Measurements from ENCODE around the gene BCL2L13. TPM values are rescaled to one million over a fixed set of nuclear protein-coding genes. Genes with fewer than 3 reads are reported as not detected.

The BCL2L13 gene
- polyA plus RNA-seq, 3 donors, result 20.2 to 67.8 (median 53.0) TPM

DNA sequence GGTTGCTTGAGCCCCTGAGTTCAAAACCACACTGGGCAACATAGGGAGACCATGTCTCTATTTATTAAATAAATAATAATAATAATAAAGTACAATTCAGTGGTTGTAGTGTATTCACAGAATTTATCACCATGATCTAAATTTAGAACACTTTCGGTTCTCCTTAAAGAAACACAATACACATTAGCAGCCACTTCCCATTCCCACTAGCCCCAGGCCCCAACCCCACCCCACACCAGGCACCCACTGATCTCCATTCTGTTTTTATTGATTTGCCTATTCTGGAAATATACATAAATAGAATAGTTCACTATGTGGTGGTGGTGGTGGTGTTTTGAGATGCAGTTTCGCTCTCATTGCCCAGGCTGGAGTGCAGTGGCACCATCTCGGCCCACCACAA is 45.7 kb downstream of the BCL2L13 start:
- no peak for TF ChIP-seq CTCF (IDR thresholded peaks at IDR 0.05)
- H3K4me1 ChIP-seq (ENCODE audit: control insufficient read depth in 1 of 2, insufficient read depth in 2 of 2, low read length in 2 of 2), result peaks cover 36 to 46% of the 10 kb centered on the region in 2 donors
- Mint-ChIP-seq H3K27ac (peak overlapping the region; percentile 81 to 92 (median 89)), H3K4me1 (peaks cover 34% of the 10 kb centered on the region), H3K27me3 (ENCODE audit: low read depth in 3 of 3) (no peaks in the 10 kb centered on the region), H3K4me3 (peak overlapping the region; percentile 49 to 55), H3K36me3 (peaks cover 5 to 29% of the 10 kb centered on the region in 2 donors), H3K9me3 (peaks cover 0 to 3% (median 0%) of the 10 kb centered on the region in 7 donors)
- 20% methylated on average over 1 of the region's 3 CpGs for WGBS (ENCODE audit: insufficient coverage)
- no peak overlapping the region for H3K9ac ChIP-seq (ENCODE audit: insufficient read depth, low read length, poor library complexity, severe bottlenecking)
- H3K27me3 ChIP-seq (ENCODE audit: control insufficient read depth in 2 of 2, insufficient read depth in 2 of 2, low read length in 2 of 2), result no peaks in the 10 kb centered on the region
- no peak overlapping the region for H2AFZ ChIP-seq (ENCODE audit: insufficient read depth, low read depth, low read length, poor library complexity, severe bottlenecking)
- no peaks in the 10 kb centered on the region for H4K20me1 ChIP-seq (ENCODE audit: insufficient read depth, low read length)
- H3K79me2 ChIP-seq (ENCODE audit: insufficient read depth, low read length), result peaks cover 86% of the 10 kb centered on the region
- peak overlapping the region in 2 of 3 experiments; percentile 18 to 38 for H3K4me3 ChIP-seq (replicated peaks in 1 of 3; ENCODE audit: low read depth in 2 of 3, low read length in 3 of 3)
- peaks cover 0 to 3% of the 10 kb centered on the region in 2 donors for H3K36me3 ChIP-seq (replicated peaks in 1 of 2; ENCODE audit: control insufficient read depth in 1 of 2, insufficient read depth in 2 of 2, low read length in 2 of 2)
- H3K9me3 ChIP-seq (replicated peaks in 1 of 2; ENCODE audit: control insufficient read depth in 1 of 2, insufficient read depth in 1 of 2, low read length in 2 of 2), result no peaks in the 10 kb centered on the region
- peak overlapping the region; percentile 54 for H3K4me2 ChIP-seq (replicated peaks; ENCODE audit: extremely low read depth, low read length, poor library complexity, severe bottlenecking)
- H3K27ac ChIP-seq (ENCODE audit: low read depth in 1 of 2, low read length in 2 of 2), result peak overlapping the region; percentile 56 to 66
- DNase-seq, result peak in 2 of 3 donors; percentile 50 to 66
- intact Hi-C loops (cut with micrococcal nuclease), result no loop called here

DNA sequence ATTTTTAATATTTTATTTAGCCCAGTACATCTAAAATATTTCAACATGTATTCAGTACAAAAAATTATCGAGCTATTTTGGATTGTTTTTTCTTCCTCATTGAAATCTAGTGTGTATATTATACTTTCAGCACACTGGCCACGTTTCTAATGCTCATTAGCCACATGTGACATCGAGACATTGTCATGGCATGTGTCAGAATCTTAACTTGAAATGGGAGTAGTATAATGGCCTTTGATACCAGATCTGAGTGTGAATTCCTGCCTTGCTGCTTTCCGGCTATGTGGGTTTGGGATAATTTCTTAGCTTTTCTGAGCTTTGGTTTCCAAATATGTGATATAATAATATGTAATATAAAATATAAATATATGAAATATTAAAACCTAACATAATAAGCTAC is 54.3 kb downstream of the BCL2L13 start:
- no peak for TF ChIP-seq CTCF (IDR thresholded peaks at IDR 0.05)
- H4K20me1 ChIP-seq (ENCODE audit: insufficient read depth, low read length), result no peaks in the 10 kb centered on the region
- H3K27ac ChIP-seq (ENCODE audit: low read depth in 1 of 2, low read length in 2 of 2), result no peak overlapping the region
- H3K36me3 ChIP-seq (replicated peaks in 1 of 2; ENCODE audit: control insufficient read depth in 1 of 2, insufficient read depth in 2 of 2, low read length in 2 of 2), result peaks cover 15 to 31% of the 10 kb centered on the region in 2 donors
- no peak overlapping the region for H3K4me3 ChIP-seq (replicated peaks in 1 of 3; ENCODE audit: low read depth in 2 of 3, low read length in 3 of 3)
- no peaks in the 10 kb centered on the region for H3K27me3 ChIP-seq (ENCODE audit: control insufficient read depth in 2 of 2, insufficient read depth in 2 of 2, low read length in 2 of 2)
- no peak overlapping the region for H3K4me3 Mint-ChIP-seq
- intact Hi-C loops (cut with micrococcal nuclease), result no loop called here
- H3K4me2 ChIP-seq (replicated peaks; ENCODE audit: extremely low read depth, low read length, poor library complexity, severe bottlenecking), result no peak overlapping the region
- peaks cover 21 to 42% of the 10 kb centered on the region in 2 donors for H3K36me3 Mint-ChIP-seq
- no CpG with 5 or more reads among the region's 4 CpGs for WGBS (ENCODE audit: insufficient coverage)
- H3K4me1 ChIP-seq (ENCODE audit: control insufficient read depth in 1 of 2, insufficient read depth in 2 of 2, low read length in 2 of 2), result peaks cover 42 to 49% of the 10 kb centered on the region in 2 donors
- no peaks in the 10 kb centered on the region for H3K9me3 ChIP-seq (replicated peaks in 1 of 2; ENCODE audit: control insufficient read depth in 1 of 2, insufficient read depth in 1 of 2, low read length in 2 of 2)
- H3K79me2 ChIP-seq (ENCODE audit: insufficient read depth, low read length), result peaks cover 68% of the 10 kb centered on the region
- H3K27me3 Mint-ChIP-seq (ENCODE audit: low read depth in 3 of 3), result no peaks in the 10 kb centered on the region
- no peak overlapping the region for H3K9ac ChIP-seq (ENCODE audit: insufficient read depth, low read length, poor library complexity, severe bottlenecking)
- H3K4me1 Mint-ChIP-seq, result peaks cover 41% of the 10 kb centered on the region
- H2AFZ ChIP-seq (ENCODE audit: insufficient read depth, low read depth, low read length, poor library complexity, severe bottlenecking), result no peak overlapping the region
- no peak overlapping the region for H3K27ac Mint-ChIP-seq
- H3K9me3 Mint-ChIP-seq, result peaks cover 0 to 4% (median 0%) of the 10 kb centered on the region in 7 donors
- no peak for DNase-seq

All from CD14-positive monocyte (primary cell).